OCI-LY7 (cell line): ENCODE measurements around the gene TRAF5. TPM values are rescaled to one million over a fixed set of nuclear protein-coding genes. Genes with fewer than 3 reads are reported as not detected.
A peak's percentile ranks its signal among the peaks of the same experiment; 100 is the strongest.

Experiments used
- BruUV-seq: library from RNA; stranded (reverse); fragments of 400-500 nt; replicated peaks from 2 replicates; lab custom pipeline; 2021; lab: Mats Ljungman, UMichigan
- CTCF ChIA-PET: fragments of 300-600 bp; sonication (Branson Sonifier 250); formaldehyde crosslinking; loops from one replicate; lab custom pipeline; 2022; ENCODE audit warnings: antibody characterized with exemption; ENCODE audit not compliant: unreplicated experiment; lab: Charles Lee
- POLR2A ChIA-PET: fragments of 300-600 bp; sonication (Branson Sonifier 250); formaldehyde crosslinking; loops from one replicate; lab custom pipeline; 2022; ENCODE audit warnings: antibody characterized with exemption; lab: Charles Lee
- DNase-seq: peaks from one replicate; pipeline ENCODE4 v3.0.0-alpha.2; 2015; ENCODE audit warnings: low spot score
- H2AFZ ChIP-seq: fragments of 200-600 bp; sonication (generic), shearing (Covaris generic); 2 replicates; pipeline ENCODE4 v1.6.1; 2014; ENCODE audit warnings: mild to moderate bottlenecking, antibody characterized with exemption, low read length, moderate library complexity
- H3K27ac ChIP-seq: fragments of 200-600 bp; sonication (generic); 2 replicates; pipeline ENCODE4 v1.5.1; 2014; ENCODE audit warnings: mixed run types, low read depth, mild to moderate bottlenecking, moderate library complexity, low read length, inconsistent platforms; ENCODE audit not compliant: poor library complexity, severe bottlenecking
- H3K36me3 ChIP-seq: fragments of 200-600 bp; sonication (generic); 2 replicates; pipeline ENCODE4 v1.6.1; 2014; ENCODE audit warnings: mild to moderate bottlenecking, antibody characterized with exemption, low read length, moderate library complexity, mixed read lengths; ENCODE audit not compliant: insufficient read depth
- H3K4me1 ChIP-seq: fragments of 200-600 bp; sonication (generic); 2 replicates; pipeline ENCODE4 v1.5.1; 2014; ENCODE audit warnings: mild to moderate bottlenecking, low read length; ENCODE audit not compliant: insufficient read depth, poor library complexity, severe bottlenecking
- H3K4me2 ChIP-seq: fragments of 200-600 bp; sonication (generic); 2 replicates; pipeline ENCODE4 v1.6.1; 2014; ENCODE audit warnings: mild to moderate bottlenecking, low read length
- H3K4me3 ChIP-seq: fragments of 200-600 bp; sonication (generic); 2 replicates; pipeline ENCODE4 v1.5.1; 2014; ENCODE audit warnings: mild to moderate bottlenecking, low read depth, low read length; ENCODE audit not compliant: poor library complexity, severe bottlenecking
- H3K79me2 ChIP-seq: fragments of 200-600 bp; sonication (generic); 2 replicates; pipeline ENCODE4 v1.6.1; 2016; ENCODE audit warnings: low read depth, mild to moderate bottlenecking, low read length, moderate library complexity, mixed read lengths; ENCODE audit not compliant: insufficient read depth
- H3K9me2 ChIP-seq: fragments of 200-600 bp; sonication (generic); 2 replicates; pipeline ENCODE4 v1.6.1; 2016; ENCODE audit warnings: mild to moderate bottlenecking, low read length, mixed read lengths; ENCODE audit not compliant: insufficient read depth
- H3K9me3 ChIP-seq: fragments of 200-600 bp; sonication (generic); 2 replicates; pipeline ENCODE4 v1.6.1; 2014; ENCODE audit warnings: mild to moderate bottlenecking, mixed run types, low read length, mixed read lengths
- H4K20me1 ChIP-seq: fragments of 200-600 bp; sonication (generic); 2 replicates; pipeline ENCODE4 v1.6.1; 2014; ENCODE audit warnings: mild to moderate bottlenecking, antibody characterized with exemption, low read length, moderate library complexity, mixed read lengths; ENCODE audit not compliant: insufficient read depth
- CTCF ChIP-seq: fragments of 200-600 bp; sonication (generic); conservative IDR thresholded peaks from 2 replicates; pipeline ENCODE4 v1.5.1; 2014; ENCODE audit warnings: mild to moderate bottlenecking, antibody characterized with exemption, low read length, moderate library complexity, mixed read lengths
- EZH2phosphoT487 ChIP-seq: fragments of 200-600 bp; sonication (generic); IDR thresholded peaks from 2 replicates; pipeline ENCODE4 v1.6.1; 2018; ENCODE audit warnings: low read depth, borderline replicate concordance, mild to moderate bottlenecking, mixed run types, antibody characterized with exemption, low read length, moderate library complexity, mixed read lengths
- intact Hi-C: fragments of 100-400 bp; cut with micrococcal nuclease; formaldehyde crosslinking; loops from one replicate; pipeline ENCODE4 v1.10.0; 2022; ENCODE audit not compliant: unreplicated experiment
- total RNA-seq, 2 experiments: library from RNA; depleted of rRNA in 1 of 2; stranded (reverse); fragments of >200 nt in 1 of 2; shearing (Covaris generic) in 1 of 2; gene quantifications; 2 replicates each; pipeline ENCODE4 v1.2.3, GENCODE V29; 2014 to 2022

The TRAF5 gene
- total RNA-seq, 2 experiments from 2014 or later: 24.2 to 54.4 TPM

- no peaks in the 10 kb centered on the region for H3K79me2 ChIP-seq
- no peaks in the 10 kb centered on the region for H4K20me1 ChIP-seq
- H3K9me2 ChIP-seq: no peaks in the 10 kb centered on the region
- H3K4me2 ChIP-seq: no peak overlapping the region
- no peak overlapping the region for H3K4me3 ChIP-seq
- no peaks in the 10 kb centered on the region for H3K4me1 ChIP-seq
- no peak for DNase-seq
- POLR2A ChIA-PET: interaction anchor here (0.6 kb wide), 1 partner anchor 41 kb away, joined by 6 read pairs; no protein-coding TSS in a partner anchor
- BruUV-seq: no TSS peak
- peaks cover 67% of the 10 kb centered on the region for H3K36me3 ChIP-seq
- no peak overlapping the region for H3K27ac ChIP-seq
- H3K9me3 ChIP-seq: no peaks in the 10 kb centered on the region
- H2AFZ ChIP-seq: no peak overlapping the region
- intact Hi-C loops: no loop called here
- CTCF ChIA-PET: no interaction called here
- TF ChIP-seq EZH2phosphoT487 (no peak), CTCF (no peak)
Measured at GRCh38 chr1:211313392-211313791, 13.2 kb upstream of the TRAF5 start.

- Histone ChIP-seq H3K9me3 (no peaks in the 10 kb centered on the region), H2AFZ (no peak overlapping the region), H3K27ac (no peak overlapping the region), H3K4me3 (no peak overlapping the region), H3K4me2 (no peak overlapping the region), H3K36me3 (peaks cover 27% of the 10 kb centered on the region), H3K4me1 (no peaks in the 10 kb centered on the region), H4K20me1 (no peaks in the 10 kb centered on the region), H3K9me2 (no peaks in the 10 kb centered on the region), H3K79me2 (no peaks in the 10 kb centered on the region)
- TF ChIP-seq CTCF (peak; percentile 20; the same call in 1 of the 2 replicates), EZH2phosphoT487 (no peak)
- ChIA-PET POLR2A (interaction anchor here (0.6 to 1.9 kb wide), 6 partner anchors 8 to 986 kb away, joined by 3 to 8 read pairs (median 3); no protein-coding TSS in a partner anchor), CTCF (no interaction called here)
- intact Hi-C loops: loop anchor here (5.0 kb wide), 1 partner anchor 46 kb away; no protein-coding TSS in a partner anchor
- DNase-seq: peak; percentile 18
- BruUV-seq: no TSS peak
Measured at GRCh38 chr1:211318576-211319280, 7.9 kb upstream of the TRAF5 start.

- Histone ChIP-seq H3K9me3 (no peaks in the 10 kb centered on the region), H3K9me2 (no peaks in the 10 kb centered on the region), H3K4me3 (no peak overlapping the region), H3K4me1 (no peaks in the 10 kb centered on the region), H3K36me3 (peaks cover 15% of the 10 kb centered on the region; the same call in 1 of the 2 replicates), H3K4me2 (no peak overlapping the region), H3K27ac (no peak overlapping the region), H3K79me2 (no peaks in the 10 kb centered on the region), H4K20me1 (no peaks in the 10 kb centered on the region), H2AFZ (no peak overlapping the region)
- intact Hi-C loops: loop anchor here (5.0 to 10.0 kb wide), 2 partner anchors 48 to 965 kb away; partner anchors contain the start of gene PPP2R5A
- no TSS peak for BruUV-seq
- no peak for DNase-seq
- ChIA-PET POLR2A (interaction anchor here (1.9 kb wide), 1 partner anchor 9 kb away, joined by 8 read pairs; no protein-coding TSS in a partner anchor), CTCF (no interaction called here)
- TF ChIP-seq EZH2phosphoT487 (no peak), CTCF (no peak)
Measured at GRCh38 chr1:211319892-211320291, 6.7 kb upstream of the TRAF5 start.
